Central memory CD8-positive, alpha-beta T cell (primary cell): ENCODE results near the gene SCG5.

Experiments used
- ATAC-seq: fragments of 150-1000 bp; cut with Tn5 transposase; replicated peaks from 2 replicates; pipeline ENCODE4 v1.10.0; 2022; ENCODE audit warnings: mild to moderate bottlenecking, moderate FRiP score, moderate number of reproducible peaks; ENCODE audit not compliant: poor library complexity, severe bottlenecking; ENCODE audit errors: extremely low read depth
- DNase-seq, 2 donors: peaks; one replicate each; pipeline ENCODE4 v3.0.0; 2021; ENCODE audit warnings: low spot score in 2 of 2
- H3K27ac Mint-ChIP-seq: one replicate; pipeline ENCODE4 v1.8.0; 2022; ENCODE audit warnings: low read depth, mild to moderate bottlenecking, moderate library complexity, mixed read lengths
- H3K27me3 Mint-ChIP-seq: one replicate; pipeline ENCODE4 v1.8.0; 2022; ENCODE audit warnings: mixed read lengths
- H3K36me3 Mint-ChIP-seq: one replicate; pipeline ENCODE4 v1.8.0; 2022; ENCODE audit warnings: mild to moderate bottlenecking, moderate library complexity, mixed read lengths; ENCODE audit not compliant: insufficient read depth
- H3K4me1 Mint-ChIP-seq: one replicate; pipeline ENCODE4 v1.8.0; 2022; ENCODE audit warnings: mixed read lengths
- H3K4me3 Mint-ChIP-seq: one replicate; pipeline ENCODE4 v1.8.0; 2022; ENCODE audit warnings: mild to moderate bottlenecking, moderate library complexity, mixed read lengths
- H3K9me3 Mint-ChIP-seq: one replicate; pipeline ENCODE4 v1.8.0; 2022; ENCODE audit warnings: mixed read lengths

The SCG5 gene

GRCh38 chr15:32669896-32670611 is 28.5 kb downstream of the SCG5 start:
- no peaks in the 10 kb centered on the region for H3K27me3 Mint-ChIP-seq

DNA sequence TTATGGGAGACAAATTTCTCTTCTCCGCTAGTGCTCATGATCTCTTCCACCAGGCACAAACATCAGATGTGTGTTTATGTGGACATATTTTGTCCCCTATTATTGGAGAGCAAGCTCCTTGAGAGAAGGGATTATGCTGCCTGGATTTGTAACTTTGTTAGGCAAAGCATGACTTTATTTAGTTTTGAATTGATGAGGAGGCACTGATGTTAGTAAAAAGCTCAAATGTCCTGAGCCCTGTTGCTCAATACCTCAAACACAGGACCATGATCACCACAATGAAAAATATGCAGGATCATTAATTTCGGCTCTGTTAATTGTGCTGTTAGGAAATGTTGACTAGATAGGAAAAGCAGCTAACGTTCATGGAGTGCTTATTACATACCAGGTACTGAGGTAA is 29.1 kb downstream of the SCG5 start:
- no peaks in the 10 kb centered on the region for H3K27me3 Mint-ChIP-seq
- H3K4me3 Mint-ChIP-seq: no peak overlapping the region
- DNase-seq (no peak), ATAC-seq (no peak)
- no peaks in the 10 kb centered on the region for H3K36me3 Mint-ChIP-seq
- no peaks in the 10 kb centered on the region for H3K4me1 Mint-ChIP-seq
- H3K27ac Mint-ChIP-seq: no peak overlapping the region
- no peaks in the 10 kb centered on the region for H3K9me3 Mint-ChIP-seq

More at GRCh38 chr15:32669896-32670611, 28.5 kb downstream of the SCG5 start:
- no peaks in the 10 kb centered on the region for H3K4me1 Mint-ChIP-seq
- ATAC-seq: no peak
- H3K4me3 Mint-ChIP-seq: no peak overlapping the region
- DNase-seq: no peak
- no peaks in the 10 kb centered on the region for H3K9me3 Mint-ChIP-seq
- no peaks in the 10 kb centered on the region for H3K36me3 Mint-ChIP-seq
- H3K27ac Mint-ChIP-seq: no peak overlapping the region

DNA sequence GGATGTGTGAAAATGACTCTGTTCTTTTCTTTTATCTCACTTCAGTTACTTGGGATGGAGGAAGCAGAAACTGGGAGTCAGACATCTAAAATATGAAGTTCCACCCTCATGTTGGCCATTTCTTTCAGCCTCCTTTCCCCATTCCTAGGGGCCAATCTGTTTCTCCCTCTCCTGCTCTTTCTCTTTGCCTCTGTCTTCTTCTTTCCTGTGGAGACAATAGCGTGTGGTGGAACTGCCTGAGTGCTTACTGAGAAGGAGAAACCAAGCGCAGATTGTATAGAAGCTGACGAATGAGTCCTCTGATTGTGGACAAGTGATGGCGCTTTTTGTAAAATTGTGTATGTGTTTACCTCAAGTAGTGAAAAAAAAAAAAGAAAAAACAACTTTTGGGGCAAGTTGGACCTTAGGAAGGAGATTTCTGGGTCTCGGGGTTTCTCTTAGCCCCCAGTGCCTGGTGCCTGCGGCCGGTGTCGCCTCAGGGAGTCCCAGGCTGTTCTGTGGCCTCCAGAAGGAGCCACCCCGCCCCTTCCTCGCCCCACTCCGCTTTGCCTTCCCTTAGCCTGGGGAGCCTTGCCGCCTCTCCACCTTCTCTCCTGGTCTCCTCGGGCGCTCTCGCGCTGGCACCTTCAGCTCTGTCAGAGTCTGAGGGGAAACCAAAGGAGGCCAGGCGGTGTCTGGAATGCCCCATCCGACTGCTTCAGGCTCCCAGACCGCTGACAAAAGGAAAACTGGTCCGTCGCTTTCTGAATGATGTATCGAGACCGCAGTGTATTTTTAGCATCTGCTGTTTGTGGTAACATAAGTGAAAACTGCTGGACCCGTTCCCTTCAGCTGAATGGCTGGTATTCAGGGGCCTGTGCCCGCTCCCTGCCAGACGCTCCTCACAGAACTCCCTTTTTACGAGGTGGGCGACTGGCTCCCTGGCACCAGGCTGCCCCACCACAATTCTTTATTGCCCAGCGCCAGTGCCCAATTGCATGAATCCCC is 30.1 kb downstream of the SCG5 start:
- ATAC-seq (no peak), DNase-seq (no peak)
- no peak overlapping the region for H3K4me3 Mint-ChIP-seq
- H3K36me3 Mint-ChIP-seq: no peaks in the 10 kb centered on the region
- no peaks in the 10 kb centered on the region for H3K4me1 Mint-ChIP-seq
- H3K9me3 Mint-ChIP-seq: no peaks in the 10 kb centered on the region
- H3K27me3 Mint-ChIP-seq: no peaks in the 10 kb centered on the region
- no peak overlapping the region for H3K27ac Mint-ChIP-seq

GRCh38 chr15:32674681-32675080 is 33.2 kb downstream of the SCG5 start:
- H3K36me3 Mint-ChIP-seq: peaks cover 1% of the 10 kb centered on the region
- H3K4me1 Mint-ChIP-seq: no peaks in the 10 kb centered on the region
- H3K27ac Mint-ChIP-seq: no peak overlapping the region
- H3K27me3 Mint-ChIP-seq: no peaks in the 10 kb centered on the region
- DNase-seq (no peak), ATAC-seq (no peak)
- H3K9me3 Mint-ChIP-seq: no peaks in the 10 kb centered on the region
- no peak overlapping the region for H3K4me3 Mint-ChIP-seq

GRCh38 chr15:32675466-32675865 is 34.0 kb downstream of the SCG5 start:
- Mint-ChIP-seq H3K27me3 (no peaks in the 10 kb centered on the region), H3K36me3 (peaks cover 1% of the 10 kb centered on the region), H3K4me1 (no peaks in the 10 kb centered on the region), H3K4me3 (no peak overlapping the region), H3K9me3 (no peaks in the 10 kb centered on the region), H3K27ac (no peak overlapping the region)
- no peak for ATAC-seq
- no peak for DNase-seq

GRCh38 chr15:32676169-32676568 is 34.7 kb downstream of the SCG5 start:
- no peak for DNase-seq
- no peak overlapping the region for H3K4me3 Mint-ChIP-seq
- no peak for ATAC-seq
- H3K27ac Mint-ChIP-seq: no peak overlapping the region
- no peaks in the 10 kb centered on the region for H3K4me1 Mint-ChIP-seq
- peaks cover 1% of the 10 kb centered on the region for H3K36me3 Mint-ChIP-seq
- H3K27me3 Mint-ChIP-seq: no peaks in the 10 kb centered on the region
- no peaks in the 10 kb centered on the region for H3K9me3 Mint-ChIP-seq

- H3K9me3 Mint-ChIP-seq: no peaks in the 10 kb centered on the region
- ATAC-seq: no peak
- no peaks in the 10 kb centered on the region for H3K27me3 Mint-ChIP-seq
- DNase-seq: no peak
- H3K4me1 Mint-ChIP-seq: no peaks in the 10 kb centered on the region
- H3K4me3 Mint-ChIP-seq: no peak overlapping the region
- H3K27ac Mint-ChIP-seq: no peak overlapping the region
- H3K36me3 Mint-ChIP-seq: peaks cover 1% of the 10 kb centered on the region
Measured at GRCh38 chr15:32677238-32677750, 35.8 kb downstream of the SCG5 start.

DNA sequence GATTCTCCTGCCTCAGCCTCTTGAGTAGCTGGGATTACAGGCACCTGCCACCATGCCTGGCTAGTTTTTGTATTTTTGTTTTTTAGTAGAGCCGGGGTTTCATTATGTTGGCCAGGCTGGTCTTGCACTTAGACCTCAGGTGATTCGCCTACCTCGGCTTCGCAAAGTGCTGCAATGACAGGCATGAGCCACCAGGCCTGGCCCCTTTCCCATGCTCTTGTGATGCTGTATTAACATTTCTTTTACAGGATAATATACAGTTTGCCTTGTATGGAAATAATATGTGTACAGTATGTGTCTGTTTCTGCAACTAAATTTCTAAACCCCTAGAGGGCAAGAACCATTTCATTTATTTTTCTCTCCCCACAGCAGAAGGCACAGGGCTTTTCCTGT is 37.8 kb downstream of the SCG5 start:
- no peaks in the 10 kb centered on the region for H3K4me1 Mint-ChIP-seq

DNA sequence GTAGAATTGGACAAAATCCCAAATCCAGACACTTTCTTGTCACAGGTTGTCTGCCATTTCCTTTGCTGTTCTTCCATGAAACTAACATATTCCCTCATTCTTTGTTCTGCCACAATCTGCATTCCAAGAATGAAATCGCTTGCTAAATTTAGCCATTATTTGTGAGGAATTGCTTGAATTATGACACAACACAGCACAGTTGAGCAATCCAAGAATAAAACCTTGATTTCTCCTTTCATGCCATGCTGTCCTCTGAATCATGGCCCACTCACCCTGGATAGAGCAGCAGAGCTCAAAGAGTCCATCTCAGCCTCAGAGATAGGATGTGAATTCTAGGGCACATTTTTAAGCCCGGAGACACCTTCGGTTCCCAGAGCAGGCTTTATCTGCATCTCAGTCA is 41.1 kb downstream of the SCG5 start:
- Mint-ChIP-seq H3K27ac (no peak overlapping the region), H3K4me1 (no peaks in the 10 kb centered on the region), H3K4me3 (no peak overlapping the region), H3K9me3 (no peaks in the 10 kb centered on the region), H3K27me3 (no peaks in the 10 kb centered on the region), H3K36me3 (no peaks in the 10 kb centered on the region)
- DNase-seq: no peak
- no peak for ATAC-seq

More for the DNA sequence above, 37.8 kb downstream of the SCG5 start:
- Mint-ChIP-seq H3K9me3 (no peaks in the 10 kb centered on the region), H3K27me3 (no peaks in the 10 kb centered on the region), H3K27ac (no peak overlapping the region), H3K36me3 (peaks cover 1% of the 10 kb centered on the region), H3K4me3 (no peak overlapping the region)
- ATAC-seq: no peak
- no peak for DNase-seq

- no peaks in the 10 kb centered on the region for H3K9me3 Mint-ChIP-seq
- DNase-seq (no peak), ATAC-seq (no peak)
- H3K36me3 Mint-ChIP-seq: no peaks in the 10 kb centered on the region
- H3K4me3 Mint-ChIP-seq: no peak overlapping the region
- no peak overlapping the region for H3K27ac Mint-ChIP-seq
- H3K27me3 Mint-ChIP-seq: no peaks in the 10 kb centered on the region
- no peaks in the 10 kb centered on the region for H3K4me1 Mint-ChIP-seq
Measured at GRCh38 chr15:32682977-32683630, 41.6 kb downstream of the SCG5 start.

DNA sequence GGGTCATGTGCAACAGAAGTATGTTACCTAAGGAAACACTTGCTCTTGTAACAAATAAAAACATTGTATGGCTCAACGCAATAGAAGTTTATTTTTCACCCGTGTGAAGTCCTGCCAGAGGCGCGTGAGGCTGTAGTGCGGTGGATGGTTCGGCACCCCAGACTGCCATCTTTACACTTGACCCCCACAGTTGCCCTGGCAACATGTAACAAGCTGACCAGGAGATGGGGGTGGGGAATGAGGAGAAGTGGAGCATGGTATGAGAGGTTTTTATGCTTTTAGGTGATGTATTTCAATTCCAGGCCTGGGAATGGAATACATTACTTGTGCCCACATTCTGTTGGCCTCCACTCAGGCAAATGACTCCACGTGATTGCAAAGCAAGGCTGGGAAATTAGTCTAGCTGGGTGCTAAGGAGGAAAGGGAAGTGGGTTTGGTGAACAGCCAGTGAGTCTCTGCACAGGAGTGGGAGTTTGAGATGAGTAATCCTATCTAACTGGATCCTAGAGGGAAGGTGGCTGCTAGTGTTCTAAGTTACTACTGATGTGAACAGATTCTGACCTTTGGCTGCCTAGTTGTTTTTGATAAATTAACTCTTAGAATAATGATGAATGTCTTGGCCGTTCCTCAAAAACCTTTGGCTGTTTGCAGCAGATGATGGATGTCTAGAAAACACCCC is 42.5 kb downstream of the SCG5 start:
- Mint-ChIP-seq H3K36me3 (no peaks in the 10 kb centered on the region), H3K9me3 (no peaks in the 10 kb centered on the region), H3K27me3 (no peaks in the 10 kb centered on the region), H3K4me3 (no peak overlapping the region), H3K27ac (no peak overlapping the region), H3K4me1 (no peaks in the 10 kb centered on the region)
- ATAC-seq (no peak), DNase-seq (no peak)

DNA sequence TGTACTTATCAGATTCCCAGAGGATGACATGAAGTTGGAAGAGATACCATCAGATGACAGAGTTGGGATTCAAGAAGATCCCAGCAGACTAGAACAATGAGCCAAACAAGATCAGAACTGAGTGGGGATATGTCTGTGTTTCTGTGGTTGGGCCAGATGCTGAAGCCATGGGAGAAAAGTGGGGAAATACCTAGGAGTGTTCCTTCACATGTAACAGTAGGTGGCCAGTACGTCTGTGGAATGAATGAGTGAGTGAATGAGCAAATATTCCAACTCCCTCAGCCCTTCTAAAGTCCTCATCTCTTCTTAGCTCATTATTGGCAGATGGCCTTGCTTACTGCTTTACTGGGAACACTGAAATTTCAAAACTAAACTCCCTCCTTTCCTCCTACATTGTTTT is 44.1 kb downstream of the SCG5 start:
- DNase-seq: no peak

More for the DNA sequence above, 44.1 kb downstream of the SCG5 start:
- Mint-ChIP-seq H3K27ac (no peak overlapping the region), H3K4me1 (no peaks in the 10 kb centered on the region), H3K9me3 (no peaks in the 10 kb centered on the region), H3K36me3 (no peaks in the 10 kb centered on the region), H3K27me3 (no peaks in the 10 kb centered on the region), H3K4me3 (no peak overlapping the region)
- ATAC-seq: no peak
